PC-9 (cell line): ENCODE measurements around the gene DNAI4. TPM values are rescaled to one million over a fixed set of nuclear protein-coding genes. Genes with fewer than 3 reads are reported as not detected.
A peak's percentile ranks its signal among the peaks of the same experiment; 100 is the strongest.

ENCODE experiments used
- BruUV-seq: library from RNA; stranded (reverse); fragments of 400-500 nt; replicated peaks from 2 replicates; lab custom pipeline; 2021; lab: Mats Ljungman, UMichigan
- CTCF ChIA-PET: fragments of 300-600 bp; sonication (Branson Sonifier 250); formaldehyde crosslinking; loops from one replicate; lab custom pipeline; 2022; ENCODE audit warnings: antibody characterized with exemption; lab: Charles Lee
- POLR2A ChIA-PET: fragments of 300-600 bp; sonication (Branson Sonifier 250); formaldehyde crosslinking; loops from one replicate; lab custom pipeline; 2022; ENCODE audit warnings: antibody characterized with exemption; ENCODE audit not compliant: unreplicated experiment; lab: Charles Lee
- DNase-seq, 2 experiments: peaks; one replicate each; pipeline versions ENCODE4 v3.0.0 to v3.0.0-alpha.2; 2015 to 2022; ENCODE audit warnings: mixed read lengths in 1 of 2
- H2AFZ ChIP-seq: fragments of 200-600 bp; sonication (generic); 2 replicates; pipeline ENCODE4 v1.8.1; 2017; ENCODE audit warnings: antibody characterized with exemption
- H3F3A ChIP-seq: fragments of 200-600 bp; sonication (generic); 2 replicates; pipeline ENCODE4 v1.8.1; 2017; ENCODE audit warnings: antibody characterized with exemption, mild to moderate bottlenecking, low read depth; ENCODE audit not compliant: insufficient read depth
- H3K27ac ChIP-seq: fragments of 200-600 bp; sonication (generic); 2 replicates; pipeline ENCODE4 v1.6.1; 2016; ENCODE audit warnings: mixed run types
- H3K27me3 ChIP-seq: fragments of 200-600 bp; sonication (generic); 2 replicates; pipeline ENCODE4 v1.6.1; 2016; ENCODE audit warnings: low read depth, mixed run types; ENCODE audit not compliant: insufficient read depth
- H3K36me3 ChIP-seq: fragments of 200-600 bp; sonication (generic); 2 replicates; pipeline ENCODE4 v1.6.1; 2016; ENCODE audit warnings: low read depth, mixed run types
- H3K4me1 ChIP-seq: fragments of 200-600 bp; sonication (generic); replicated peaks from 2 replicates; pipeline ENCODE4 v1.6.1; 2016; ENCODE audit warnings: mixed run types; ENCODE audit not compliant: insufficient read depth
- H3K4me2 ChIP-seq: fragments of 200-600 bp; sonication (generic); 2 replicates; pipeline ENCODE4 v1.6.1; 2017; ENCODE audit warnings: mixed run types
- H3K4me3 ChIP-seq: fragments of 200-600 bp; sonication (generic); 2 replicates; pipeline ENCODE4 v1.6.1; 2016; ENCODE audit warnings: mixed run types
- H3K79me2 ChIP-seq: fragments of 200-600 bp; sonication (generic); 2 replicates; pipeline ENCODE4 v1.6.1; 2017; ENCODE audit warnings: low read depth, mixed run types
- H3K9me2 ChIP-seq: fragments of 200-600 bp; sonication (generic); 2 replicates; pipeline ENCODE4 v1.8.1; 2017; ENCODE audit warnings: mild to moderate bottlenecking; ENCODE audit not compliant: insufficient read depth
- H3K9me3 ChIP-seq: fragments of 200-600 bp; sonication (generic); 2 replicates; pipeline ENCODE4 v1.8.1; 2016; ENCODE audit warnings: low read depth; ENCODE audit not compliant: insufficient read depth
- H4K20me1 ChIP-seq: fragments of 200-600 bp; sonication (generic); 2 replicates; pipeline ENCODE4 v1.8.1; 2017; ENCODE audit not compliant: insufficient read depth
- EZH2 ChIP-seq: fragments of 200-600 bp; sonication (generic); IDR thresholded peaks from 2 replicates; pipeline ENCODE4 v1.8.0; 2017; ENCODE audit warnings: antibody characterized with exemption, low read depth
- intact Hi-C: fragments of 100-400 bp; cut with micrococcal nuclease; formaldehyde crosslinking; loops from one replicate; pipeline ENCODE4 v1.10.0; 2022; ENCODE audit not compliant: unreplicated experiment
- total RNA-seq: library from RNA; stranded (reverse); gene quantifications from 2 replicates; pipeline ENCODE4 v1.2.3, GENCODE V29; 2021
- TF ChIP-seq, protein P1 (sequence below): fragments of 200-600 bp; sonication (generic); conservative IDR thresholded peaks from 2 replicates; pipeline ENCODE4 v1.6.1; 2017; ENCODE audit warnings: mixed run types, antibody characterized with exemption, mild to moderate bottlenecking, moderate library complexity

Gene DNAI4
- total RNA-seq, 1 experiment from 2014 or later = 12.6 TPM

DNA sequence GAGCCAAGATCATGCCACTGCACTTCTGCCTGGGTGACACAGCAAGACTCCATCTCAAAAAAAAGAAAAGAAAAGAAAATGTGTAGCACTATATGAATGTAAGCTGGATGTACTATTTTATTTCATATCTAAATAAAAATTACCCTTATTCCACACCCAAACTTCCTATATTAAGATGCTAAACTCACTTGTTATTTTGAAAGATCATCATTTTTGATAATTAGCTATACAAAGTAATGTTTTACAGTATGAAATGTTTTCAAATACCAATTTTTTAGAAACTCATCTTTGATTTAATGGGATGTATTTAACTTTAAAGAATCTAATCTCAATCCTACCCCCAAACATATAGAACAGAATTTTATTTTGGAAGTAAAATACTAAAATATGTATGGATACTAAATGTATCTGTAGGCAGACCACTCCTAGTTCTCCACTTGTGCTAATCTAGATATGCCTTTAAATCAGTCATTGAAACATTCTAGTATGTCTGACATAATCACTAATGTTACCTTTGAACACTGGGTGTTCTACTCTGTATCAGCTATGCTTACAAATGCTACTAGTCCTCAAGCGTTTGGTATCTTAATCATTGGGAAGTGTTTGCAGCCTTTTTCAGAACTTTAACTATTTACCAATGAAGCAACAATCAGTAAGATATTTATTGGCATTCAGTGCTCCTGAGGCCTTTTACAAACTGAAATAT, 13.0 kb upstream of the DNAI4 start:
- Histone ChIP-seq H3K9me3 (no peaks in the 10 kb centered on the region), H3K79me2 (peaks cover 93% of the 10 kb centered on the region), H4K20me1 (peaks cover 10% of the 10 kb centered on the region; the same call in 1 of the 2 replicates), H3K27ac (no peak overlapping the region; the same call in 1 of the 2 replicates), H3K4me3 (no peak overlapping the region), H3K9me2 (no peaks in the 10 kb centered on the region), H3K36me3 (0 out of 2 replicates have a peak, but pooled peaks cover 4% of the 10 kb centered on the region), H3F3A (no peaks in the 10 kb centered on the region), H3K27me3 (no peaks in the 10 kb centered on the region), H3K4me2 (0 out of 2 replicates have a peak overlapping the region, but pooled peaks have one; percentile 5), H2AFZ (no peak overlapping the region), H3K4me1 (peaks cover 25% of the 10 kb centered on the region)
- TF ChIP-seq EZH2 = no peak
- TF ChIP-seq, protein P1, sequence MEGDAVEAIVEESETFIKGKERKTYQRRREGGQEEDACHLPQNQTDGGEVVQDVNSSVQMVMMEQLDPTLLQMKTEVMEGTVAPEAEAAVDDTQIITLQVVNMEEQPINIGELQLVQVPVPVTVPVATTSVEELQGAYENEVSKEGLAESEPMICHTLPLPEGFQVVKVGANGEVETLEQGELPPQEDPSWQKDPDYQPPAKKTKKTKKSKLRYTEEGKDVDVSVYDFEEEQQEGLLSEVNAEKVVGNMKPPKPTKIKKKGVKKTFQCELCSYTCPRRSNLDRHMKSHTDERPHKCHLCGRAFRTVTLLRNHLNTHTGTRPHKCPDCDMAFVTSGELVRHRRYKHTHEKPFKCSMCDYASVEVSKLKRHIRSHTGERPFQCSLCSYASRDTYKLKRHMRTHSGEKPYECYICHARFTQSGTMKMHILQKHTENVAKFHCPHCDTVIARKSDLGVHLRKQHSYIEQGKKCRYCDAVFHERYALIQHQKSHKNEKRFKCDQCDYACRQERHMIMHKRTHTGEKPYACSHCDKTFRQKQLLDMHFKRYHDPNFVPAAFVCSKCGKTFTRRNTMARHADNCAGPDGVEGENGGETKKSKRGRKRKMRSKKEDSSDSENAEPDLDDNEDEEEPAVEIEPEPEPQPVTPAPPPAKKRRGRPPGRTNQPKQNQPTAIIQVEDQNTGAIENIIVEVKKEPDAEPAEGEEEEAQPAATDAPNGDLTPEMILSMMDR = no peak
- DNase-seq = no peak
- BruUV-seq = no TSS peak
- intact Hi-C loops = loop anchor here (10.0 kb wide), 1 partner anchor 747 kb away; the partner anchor contains the start of gene GADD45A
- CTCF ChIA-PET = no interaction called here
- POLR2A ChIA-PET = no interaction called here

DNA sequence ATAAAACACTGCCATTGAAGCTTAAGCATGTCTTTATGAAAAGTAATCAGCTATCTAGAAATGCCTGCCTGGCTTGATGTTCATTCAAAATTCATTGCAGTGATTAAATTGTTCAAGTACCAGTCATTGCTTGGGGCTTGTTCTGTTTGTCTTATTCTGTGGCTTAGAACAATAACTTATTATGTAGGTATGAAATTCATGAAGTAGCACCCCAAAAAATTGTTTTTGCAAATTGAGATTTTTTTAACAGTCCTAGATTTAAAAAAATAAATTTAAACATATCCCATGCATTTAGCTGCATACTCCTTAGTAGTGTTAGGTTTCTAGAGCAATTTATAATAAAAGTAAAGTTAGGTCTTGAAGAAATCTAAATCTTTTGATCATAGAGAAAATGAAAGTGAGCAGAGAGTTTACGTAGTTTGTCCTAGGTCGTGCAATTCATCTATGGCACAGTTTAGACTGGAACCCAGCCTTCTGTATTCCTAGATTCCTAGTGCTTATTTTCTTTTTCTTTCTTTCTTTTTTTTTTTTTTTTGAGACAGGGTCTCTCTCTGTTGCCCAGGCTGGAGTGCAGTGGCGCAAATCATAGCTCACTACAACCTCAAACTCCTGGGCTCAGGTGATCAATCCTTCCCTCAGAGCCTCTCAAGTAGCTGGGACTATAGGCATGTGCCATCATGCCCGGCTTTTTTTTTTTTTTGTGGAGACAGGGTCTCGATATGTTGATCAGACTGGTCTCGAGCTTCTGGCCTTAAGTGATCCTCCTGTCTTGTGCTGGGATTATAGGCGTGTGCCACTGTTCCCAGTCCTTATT, 9.4 kb upstream of the DNAI4 start:
- peak overlapping the region; percentile 37; the same call in 1 of the 2 replicates for H3K4me2 ChIP-seq
- CTCF ChIA-PET = interaction anchor here (0.6 kb wide), 1 partner anchor 215 kb away, joined by 4 read pairs; no protein-coding TSS in a partner anchor

More for the DNA sequence above, 9.4 kb upstream of the DNAI4 start:
- Histone ChIP-seq H3F3A (peaks cover 8% of the 10 kb centered on the region), H2AFZ (no peak overlapping the region), H3K79me2 (peaks cover 87% of the 10 kb centered on the region), H3K9me2 (no peaks in the 10 kb centered on the region), H3K36me3 (0 out of 2 replicates have a peak, but pooled peaks cover 5% of the 10 kb centered on the region), H3K27me3 (no peaks in the 10 kb centered on the region), H3K9me3 (no peaks in the 10 kb centered on the region), H4K20me1 (peaks cover 17% of the 10 kb centered on the region), H3K4me1 (peaks cover 41% of the 10 kb centered on the region), H3K27ac (no peak overlapping the region), H3K4me3 (no peak overlapping the region)
- intact Hi-C loops = loop anchor here (5.0 to 10.0 kb wide), 2 partner anchors 498 to 751 kb away; partner anchors contain the start of genes GADD45A and SERBP1
- TF ChIP-seq, protein P1 = no peak
- TF ChIP-seq EZH2 = no peak
- DNase-seq = no peak
- no TSS peak for BruUV-seq
- POLR2A ChIA-PET = no interaction called here
